Stomach (tissue), 4 donors: ENCODE results near the gene DNAH17.

Experiments used
- CTCF ChIP-seq, 7 experiments: fragments of 450-650 bp in 4 of 7; fragments of 200-600 bp in 3 of 7; sonication (generic) in 3 of 7; IDR thresholded peaks; one replicate each; pipeline ENCODE4 v1.5.1; 2016 to 2019; ENCODE audit warnings: antibody characterized with exemption in 7 of 7, control low read depth in 2 of 7, mild to moderate bottlenecking in 1 of 7
- EP300 ChIP-seq: sonication (generic); formaldehyde crosslinking; IDR thresholded peaks from one replicate; pipeline ENCODE4 v1.6.1; 2017; ENCODE audit warnings: antibody characterized with exemption
- POLR2A ChIP-seq, 4 donors: fragments of 450-650 bp; IDR thresholded peaks; one replicate each; pipeline ENCODE4 v1.6.1; 2016; ENCODE audit warnings: antibody characterized with exemption in 4 of 4, control low read depth in 2 of 4, mild to moderate bottlenecking in 1 of 4, moderate library complexity in 1 of 4
- POLR2AphosphoS5 ChIP-seq, 3 donors: sonication (generic); formaldehyde crosslinking; IDR thresholded peaks; one replicate each; pipeline ENCODE4 v1.6.1; 2016; ENCODE audit warnings: antibody characterized with exemption in 3 of 3

GRCh38 chr17:78577296-78577695, at the start of gene DNAH17:
- TF ChIP-seq POLR2A (IDR thresholded peaks at IDR 0.05) (no peak), CTCF (IDR thresholded peaks at IDR 0.05) (no peak), EP300 (no peak), POLR2AphosphoS5 (IDR thresholded peaks at IDR 0.05) (no peak)
